GM12872 (cell line): ENCODE results near the gene THOP1.

Experiments
- TF ChIP-seq, protein P1 (sequence below): IDR thresholded peaks from 3 replicates; pipeline ENCODE4 v1.5.1; 2011; ENCODE audit warnings: low read depth, mild to moderate bottlenecking, low read length, moderate library complexity; ENCODE audit not compliant: insufficient read depth

THOP1 gene

DNA sequence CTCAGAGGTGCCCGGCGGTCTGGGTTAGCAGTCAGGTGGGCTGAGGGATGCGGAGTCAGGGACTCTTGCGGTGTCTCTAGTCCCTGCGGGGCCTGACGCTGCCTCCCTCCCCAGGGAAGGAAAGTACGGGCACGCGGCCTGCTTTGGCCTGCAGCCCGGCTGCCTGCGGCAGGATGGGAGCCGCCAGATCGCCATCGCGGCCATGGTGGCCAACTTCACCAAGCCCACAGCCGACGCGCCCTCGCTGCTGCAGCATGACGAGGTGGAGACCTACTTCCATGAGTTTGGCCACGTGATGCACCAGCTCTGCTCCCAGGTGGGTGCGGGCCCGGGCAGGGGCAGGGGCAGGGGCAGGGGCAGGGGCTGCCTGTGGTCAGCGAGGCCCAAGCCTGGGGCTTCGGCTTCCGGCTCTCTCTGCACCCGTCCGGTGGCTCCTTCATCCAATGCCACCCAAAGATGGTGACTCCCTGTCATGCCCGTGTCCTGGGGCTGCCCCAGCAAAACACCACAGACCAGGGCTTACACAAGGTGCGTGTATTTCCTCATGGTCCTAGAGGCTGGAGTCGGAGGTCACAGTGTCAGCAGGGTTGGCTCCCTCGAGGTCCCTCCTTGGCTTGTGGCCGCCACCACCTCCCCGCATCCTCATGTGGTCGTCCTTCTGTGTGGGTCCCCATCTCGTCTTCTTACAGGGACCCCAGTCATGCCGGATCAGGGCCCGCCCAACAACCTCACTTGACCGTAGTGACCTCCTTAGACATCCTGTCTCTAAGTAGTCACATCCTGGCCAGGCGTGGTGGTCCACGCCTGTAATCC, 23.0 kb downstream of the THOP1 start:
- TF ChIP-seq, protein P1, sequence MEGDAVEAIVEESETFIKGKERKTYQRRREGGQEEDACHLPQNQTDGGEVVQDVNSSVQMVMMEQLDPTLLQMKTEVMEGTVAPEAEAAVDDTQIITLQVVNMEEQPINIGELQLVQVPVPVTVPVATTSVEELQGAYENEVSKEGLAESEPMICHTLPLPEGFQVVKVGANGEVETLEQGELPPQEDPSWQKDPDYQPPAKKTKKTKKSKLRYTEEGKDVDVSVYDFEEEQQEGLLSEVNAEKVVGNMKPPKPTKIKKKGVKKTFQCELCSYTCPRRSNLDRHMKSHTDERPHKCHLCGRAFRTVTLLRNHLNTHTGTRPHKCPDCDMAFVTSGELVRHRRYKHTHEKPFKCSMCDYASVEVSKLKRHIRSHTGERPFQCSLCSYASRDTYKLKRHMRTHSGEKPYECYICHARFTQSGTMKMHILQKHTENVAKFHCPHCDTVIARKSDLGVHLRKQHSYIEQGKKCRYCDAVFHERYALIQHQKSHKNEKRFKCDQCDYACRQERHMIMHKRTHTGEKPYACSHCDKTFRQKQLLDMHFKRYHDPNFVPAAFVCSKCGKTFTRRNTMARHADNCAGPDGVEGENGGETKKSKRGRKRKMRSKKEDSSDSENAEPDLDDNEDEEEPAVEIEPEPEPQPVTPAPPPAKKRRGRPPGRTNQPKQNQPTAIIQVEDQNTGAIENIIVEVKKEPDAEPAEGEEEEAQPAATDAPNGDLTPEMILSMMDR = no peak

DNA sequence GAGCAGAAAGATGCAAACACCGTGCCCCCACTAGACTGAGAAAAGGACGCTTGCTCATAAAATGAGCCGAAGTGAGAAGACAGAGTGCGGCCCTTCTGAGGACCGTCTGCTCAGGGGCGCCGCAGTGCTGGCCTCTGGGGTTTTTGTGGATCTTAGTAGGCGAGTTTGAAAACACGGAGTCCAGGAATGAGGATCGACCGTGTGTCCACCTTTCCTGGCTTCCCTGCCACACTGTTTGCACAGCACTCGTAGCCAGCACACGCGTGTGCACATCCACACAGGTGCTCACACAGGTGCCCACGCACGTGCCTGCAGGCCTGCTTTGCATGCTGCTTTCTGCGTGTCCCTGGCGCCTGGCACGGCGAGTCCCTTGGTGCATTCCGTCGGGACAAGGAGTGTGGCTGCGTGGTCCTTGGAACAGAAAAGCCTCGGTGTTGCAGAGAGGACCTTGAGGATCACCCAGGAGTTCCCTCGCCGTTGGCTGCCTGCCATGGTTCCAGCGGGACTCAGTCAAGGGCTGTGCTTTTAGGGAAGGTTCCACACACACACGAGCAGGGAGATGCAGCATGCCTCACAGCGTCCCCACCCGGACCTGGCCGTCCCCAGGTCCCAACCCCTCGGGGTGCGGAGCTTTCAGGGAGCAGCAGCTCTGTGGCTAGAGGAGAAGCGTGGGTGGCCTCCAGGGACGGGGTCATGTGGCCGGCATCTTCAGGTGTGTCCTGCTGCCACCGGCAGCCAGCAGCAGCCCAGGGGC, 24.3 kb downstream of the THOP1 start:
- TF ChIP-seq, protein P1 = no peak

DNA sequence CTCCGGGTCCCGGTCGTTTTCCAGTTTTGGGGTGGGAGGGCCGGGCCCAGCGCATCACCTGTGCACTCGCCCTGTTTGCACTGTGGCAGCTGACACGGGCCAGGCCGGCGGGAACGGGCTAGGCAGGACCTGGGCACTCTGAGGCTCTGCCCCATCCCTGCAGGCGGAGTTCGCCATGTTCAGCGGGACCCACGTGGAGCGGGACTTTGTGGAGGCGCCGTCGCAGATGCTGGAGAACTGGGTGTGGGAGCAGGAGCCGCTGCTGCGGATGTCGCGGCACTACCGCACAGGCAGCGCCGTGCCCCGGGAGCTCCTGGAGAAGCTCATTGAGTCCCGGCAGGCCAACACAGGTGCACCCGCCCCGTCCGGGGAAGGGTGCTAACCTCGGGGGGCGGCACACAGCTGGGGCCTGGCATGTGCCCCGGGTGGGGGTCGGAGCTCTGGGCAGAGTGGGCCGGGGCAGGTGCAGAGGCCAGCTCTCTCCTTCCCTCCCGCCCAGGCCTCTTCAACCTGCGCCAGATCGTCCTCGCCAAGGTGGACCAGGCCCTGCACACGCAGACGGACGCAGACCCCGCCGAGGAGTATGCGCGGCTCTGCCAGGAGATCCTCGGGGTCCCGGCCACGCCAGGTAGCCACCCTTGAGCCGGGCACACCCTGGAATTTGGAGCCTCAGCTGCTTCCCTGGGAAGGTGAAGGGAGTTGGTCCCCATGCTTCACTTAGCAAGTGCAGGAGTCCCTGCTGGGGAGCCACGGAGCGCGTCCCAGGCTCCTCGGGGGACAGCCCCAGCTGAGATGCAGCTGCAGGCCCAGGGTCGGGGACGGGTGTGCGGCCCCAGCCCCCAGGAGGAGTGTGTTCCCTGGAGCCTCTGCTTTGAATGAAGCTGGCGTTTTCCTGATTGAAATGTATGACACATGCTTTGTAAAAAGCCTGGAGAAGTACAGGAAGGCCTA, 25.1 kb downstream of the THOP1 start:
- TF ChIP-seq, protein P1 = no peak

DNA sequence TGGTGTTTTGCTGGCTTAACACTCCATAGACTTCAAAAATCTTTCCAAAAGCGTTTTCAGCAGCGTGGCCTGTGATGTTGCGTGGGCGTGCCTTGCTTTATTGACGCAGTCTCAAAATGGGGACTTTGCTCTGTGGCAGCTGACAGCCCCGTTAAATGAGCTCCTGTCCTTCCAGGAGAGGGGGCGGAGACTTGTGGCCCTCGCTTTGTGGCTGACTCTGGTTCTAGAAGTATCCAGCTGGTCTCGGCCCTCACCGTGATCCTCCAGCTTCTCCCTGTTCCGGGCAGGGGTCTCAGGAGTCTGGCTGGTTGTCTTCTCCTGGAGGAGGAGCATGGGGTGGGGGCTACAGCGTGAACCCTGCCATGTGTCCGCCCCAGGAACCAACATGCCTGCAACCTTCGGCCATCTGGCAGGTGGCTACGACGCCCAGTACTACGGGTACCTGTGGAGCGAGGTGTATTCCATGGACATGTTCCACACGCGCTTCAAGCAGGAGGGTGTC, 26.0 kb downstream of the THOP1 start:
- TF ChIP-seq, protein P1 = no peak

DNA sequence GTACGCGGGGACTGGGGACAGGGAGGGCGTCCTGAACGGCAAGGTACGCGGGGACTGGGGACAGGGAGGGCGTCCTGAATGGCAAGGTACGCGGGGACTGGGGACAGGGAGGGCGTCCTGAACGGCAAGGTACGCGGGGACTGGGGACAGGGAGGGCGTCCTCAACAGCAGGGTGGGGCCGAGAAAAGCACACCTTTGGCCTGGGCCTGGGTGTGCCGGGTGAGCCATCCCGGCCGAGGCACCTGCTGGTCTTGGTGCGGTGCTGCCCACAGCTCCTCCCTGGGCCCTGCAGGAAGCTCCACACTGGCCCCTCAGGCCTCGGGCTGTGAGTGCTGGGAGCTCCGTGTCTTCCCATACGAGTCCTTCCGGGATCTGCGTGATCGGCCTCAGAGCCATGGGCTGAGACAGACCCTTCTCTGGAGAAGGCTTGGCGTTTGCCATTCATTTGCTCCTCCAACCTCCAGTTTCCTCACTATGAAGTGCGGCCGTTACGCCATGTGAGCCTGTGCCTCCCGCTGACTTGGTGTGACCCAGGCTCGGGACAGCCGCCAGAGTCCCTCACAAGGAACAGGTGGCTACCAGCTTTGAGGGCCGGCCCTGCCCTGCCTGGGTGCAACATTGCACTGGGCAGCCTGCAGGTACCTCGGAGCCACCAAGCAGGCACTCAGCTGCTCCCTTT, 26.6 kb downstream of the THOP1 start:
- TF ChIP-seq, protein P1 = no peak

- TF ChIP-seq, protein P1 = no peak
Measured at GRCh38 chr19:2812414-2813234, 27.3 kb downstream of the THOP1 start.
